BJ (cell line): ENCODE results near the gene LDLRAD4. TPM values are rescaled to one million over a fixed set of nuclear protein-coding genes. Genes with fewer than 3 reads are reported as not detected.

Experiments
- CTCF ChIA-PET: fragments of 350-600 bp; formaldehyde crosslinking; extraction: SDS; loops from one replicate; lab custom pipeline; 2021; ENCODE audit warnings: antibody characterized with exemption, inconsistent platforms; lab: Yijun Ruan, JAX
- POLR2A ChIA-PET: fragments of 300-600 bp; sonication (Branson Sonifier 250); formaldehyde crosslinking; extraction: SDS; loops from one replicate; lab custom pipeline; 2021; ENCODE audit warnings: antibody characterized with exemption; lab: Charles Lee
- DNase-seq: peaks from one replicate; pipeline ENCODE4 v3.0.0-alpha.2; 2011; ENCODE audit warnings: low read depth
- H3K27me3 ChIP-seq: 2 replicates; pipeline ENCODE4 v1.6.0; 2011; ENCODE audit warnings: low read length; ENCODE audit not compliant: control insufficient read depth, insufficient read depth
- H3K36me3 ChIP-seq: 2 replicates; pipeline ENCODE4 v1.5.1; 2011; ENCODE audit warnings: low read length; ENCODE audit not compliant: control insufficient read depth, insufficient read depth
- H3K4me3 ChIP-seq: 2 replicates; pipeline ENCODE4 v1.5.1; 2011; ENCODE audit warnings: low read depth, mild to moderate bottlenecking, control low read depth, low read length
- polyA plus RNA-seq: library from polyadenylated mRNA; depleted of rRNA; stranded (reverse); fragments of >200 nt; gene quantifications from 2 replicates; pipeline ENCODE4 v1.2.3, GENCODE V29; 2011
- TF ChIP-seq, protein P1 (sequence below): IDR thresholded peaks from 2 replicates; pipeline ENCODE4 v1.5.1; 2011; ENCODE audit warnings: low read depth, mild to moderate bottlenecking, control low read depth, inconsistent platforms, low read length, moderate library complexity; ENCODE audit not compliant: insufficient read depth

LDLRAD4 gene
- polyA plus RNA-seq, 1 experiment = not detected

DNA sequence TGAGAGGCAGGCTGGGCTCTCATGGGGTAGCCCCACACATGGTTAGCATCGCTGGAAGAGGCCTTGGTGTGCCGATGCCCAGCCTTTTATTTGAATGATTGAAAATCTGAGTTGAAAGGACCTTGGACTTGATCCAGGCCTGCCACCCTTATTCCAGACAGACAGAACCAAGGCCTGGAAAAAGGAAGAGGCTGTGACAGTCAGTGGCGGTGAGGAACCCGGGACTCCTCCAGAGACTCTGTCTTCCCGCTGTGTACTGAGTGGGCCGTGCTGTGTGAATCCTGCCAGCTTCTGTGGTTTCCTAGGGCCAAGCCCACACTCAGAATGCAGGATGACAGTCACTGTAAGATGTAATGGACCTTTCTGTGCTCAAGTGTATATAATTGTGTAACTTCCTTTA lies 218.5 kb downstream of the LDLRAD4 start:
- Histone ChIP-seq H3K36me3 (no peaks in the 10 kb centered on the region), H3K27me3 (no peaks in the 10 kb centered on the region), H3K4me3 (no peak overlapping the region)
- DNase-seq = no peak
- ChIA-PET CTCF (no interaction called here), POLR2A (no interaction called here)
- TF ChIP-seq, protein P1, sequence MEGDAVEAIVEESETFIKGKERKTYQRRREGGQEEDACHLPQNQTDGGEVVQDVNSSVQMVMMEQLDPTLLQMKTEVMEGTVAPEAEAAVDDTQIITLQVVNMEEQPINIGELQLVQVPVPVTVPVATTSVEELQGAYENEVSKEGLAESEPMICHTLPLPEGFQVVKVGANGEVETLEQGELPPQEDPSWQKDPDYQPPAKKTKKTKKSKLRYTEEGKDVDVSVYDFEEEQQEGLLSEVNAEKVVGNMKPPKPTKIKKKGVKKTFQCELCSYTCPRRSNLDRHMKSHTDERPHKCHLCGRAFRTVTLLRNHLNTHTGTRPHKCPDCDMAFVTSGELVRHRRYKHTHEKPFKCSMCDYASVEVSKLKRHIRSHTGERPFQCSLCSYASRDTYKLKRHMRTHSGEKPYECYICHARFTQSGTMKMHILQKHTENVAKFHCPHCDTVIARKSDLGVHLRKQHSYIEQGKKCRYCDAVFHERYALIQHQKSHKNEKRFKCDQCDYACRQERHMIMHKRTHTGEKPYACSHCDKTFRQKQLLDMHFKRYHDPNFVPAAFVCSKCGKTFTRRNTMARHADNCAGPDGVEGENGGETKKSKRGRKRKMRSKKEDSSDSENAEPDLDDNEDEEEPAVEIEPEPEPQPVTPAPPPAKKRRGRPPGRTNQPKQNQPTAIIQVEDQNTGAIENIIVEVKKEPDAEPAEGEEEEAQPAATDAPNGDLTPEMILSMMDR = no peak

DNA sequence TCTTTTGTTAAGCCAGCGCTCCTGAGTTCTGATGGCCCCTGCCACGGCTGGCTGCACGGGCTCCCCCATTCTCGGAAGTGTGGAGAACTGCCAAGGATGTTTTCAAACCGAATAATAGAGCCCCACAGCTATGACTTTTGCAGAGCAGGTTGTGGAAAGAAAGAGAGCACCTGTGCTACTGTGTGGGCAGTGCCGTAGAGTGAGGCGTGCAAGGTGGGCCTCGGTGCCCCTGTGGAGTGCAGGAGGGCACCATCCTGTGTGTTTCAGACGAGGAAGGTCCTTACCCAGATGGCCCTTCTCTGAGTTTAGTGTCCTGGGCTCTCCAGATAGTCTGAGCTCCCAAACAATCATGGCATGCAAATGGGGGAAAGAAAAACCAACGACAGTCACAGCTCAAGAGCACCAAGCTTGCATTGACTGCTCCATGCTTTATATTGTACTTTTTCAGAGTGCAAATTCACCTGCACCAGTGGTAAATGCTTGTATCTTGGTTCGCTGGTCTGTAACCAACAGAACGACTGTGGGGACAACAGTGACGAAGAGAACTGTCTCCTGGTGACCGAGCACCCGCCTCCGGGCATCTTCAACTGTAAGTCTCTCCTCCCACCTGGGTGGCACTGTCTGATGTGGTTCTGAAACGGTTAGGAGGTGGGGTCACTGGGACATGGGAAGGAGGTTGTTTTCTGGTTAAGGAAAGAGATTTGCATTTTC lies 219.4 kb downstream of the LDLRAD4 start:
- H3K4me3 ChIP-seq = no peak overlapping the region
- ChIA-PET POLR2A (no interaction called here), CTCF (no interaction called here)
- H3K27me3 ChIP-seq = no peaks in the 10 kb centered on the region
- no peaks in the 10 kb centered on the region for H3K36me3 ChIP-seq
- TF ChIP-seq, protein P1 = no peak
- DNase-seq = no peak

DNA sequence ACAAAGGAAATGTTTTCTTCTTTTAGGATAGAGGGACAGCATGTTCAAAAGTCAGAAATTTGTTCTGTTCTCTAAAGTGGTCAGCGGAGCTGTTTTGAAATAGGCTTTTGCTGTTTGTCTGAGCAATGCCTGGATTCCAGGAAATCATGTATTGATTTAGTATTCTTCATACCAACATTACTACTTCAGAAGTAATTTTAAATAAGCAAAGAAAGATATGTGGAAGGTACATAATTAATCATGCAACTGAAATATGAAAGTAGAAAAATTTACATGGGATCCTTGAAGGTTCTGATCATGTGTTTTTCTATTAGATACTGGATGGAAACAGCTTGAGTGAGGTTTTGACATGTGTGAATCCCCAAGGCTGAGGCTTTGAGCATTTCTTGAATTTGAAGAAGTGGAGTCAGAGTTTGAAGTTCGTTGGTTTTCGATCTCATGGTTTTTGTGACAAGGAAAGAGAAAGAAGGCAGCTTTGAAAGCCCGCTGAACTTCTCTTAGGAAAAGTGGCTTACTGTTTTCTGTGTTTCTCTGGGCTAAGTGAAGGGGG lies 220.0 kb downstream of the LDLRAD4 start:
- TF ChIP-seq, protein P1 = no peak
- Histone ChIP-seq H3K4me3 (no peak overlapping the region), H3K36me3 (no peaks in the 10 kb centered on the region), H3K27me3 (no peaks in the 10 kb centered on the region)
- DNase-seq = no peak
- CTCF ChIA-PET = no interaction called here
- POLR2A ChIA-PET = no interaction called here

DNA sequence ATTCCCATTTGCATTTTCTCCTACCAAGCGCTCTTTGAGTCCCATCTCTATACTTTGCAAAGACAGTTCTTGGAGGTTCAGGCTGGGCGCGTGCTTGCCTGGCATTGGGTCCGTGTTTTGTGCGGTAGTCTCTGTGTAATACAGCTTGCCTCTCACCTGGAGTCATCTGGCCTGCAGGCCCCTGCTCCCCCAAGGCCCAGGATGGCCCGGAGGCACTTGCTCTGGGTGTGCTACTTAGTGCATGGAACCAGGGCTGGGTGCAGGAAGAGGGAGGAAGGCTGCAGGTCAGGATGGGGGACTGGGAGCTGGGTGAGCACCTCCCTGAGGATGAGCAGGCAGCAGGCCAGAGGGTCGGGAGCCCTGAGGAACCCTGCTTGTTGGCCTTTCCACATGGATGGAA lies 220.9 kb downstream of the LDLRAD4 start:
- Histone ChIP-seq H3K4me3 (no peak overlapping the region), H3K36me3 (no peaks in the 10 kb centered on the region), H3K27me3 (no peaks in the 10 kb centered on the region)
- no peak for DNase-seq
- ChIA-PET CTCF (no interaction called here), POLR2A (no interaction called here)
- TF ChIP-seq, protein P1 = no peak

DNA sequence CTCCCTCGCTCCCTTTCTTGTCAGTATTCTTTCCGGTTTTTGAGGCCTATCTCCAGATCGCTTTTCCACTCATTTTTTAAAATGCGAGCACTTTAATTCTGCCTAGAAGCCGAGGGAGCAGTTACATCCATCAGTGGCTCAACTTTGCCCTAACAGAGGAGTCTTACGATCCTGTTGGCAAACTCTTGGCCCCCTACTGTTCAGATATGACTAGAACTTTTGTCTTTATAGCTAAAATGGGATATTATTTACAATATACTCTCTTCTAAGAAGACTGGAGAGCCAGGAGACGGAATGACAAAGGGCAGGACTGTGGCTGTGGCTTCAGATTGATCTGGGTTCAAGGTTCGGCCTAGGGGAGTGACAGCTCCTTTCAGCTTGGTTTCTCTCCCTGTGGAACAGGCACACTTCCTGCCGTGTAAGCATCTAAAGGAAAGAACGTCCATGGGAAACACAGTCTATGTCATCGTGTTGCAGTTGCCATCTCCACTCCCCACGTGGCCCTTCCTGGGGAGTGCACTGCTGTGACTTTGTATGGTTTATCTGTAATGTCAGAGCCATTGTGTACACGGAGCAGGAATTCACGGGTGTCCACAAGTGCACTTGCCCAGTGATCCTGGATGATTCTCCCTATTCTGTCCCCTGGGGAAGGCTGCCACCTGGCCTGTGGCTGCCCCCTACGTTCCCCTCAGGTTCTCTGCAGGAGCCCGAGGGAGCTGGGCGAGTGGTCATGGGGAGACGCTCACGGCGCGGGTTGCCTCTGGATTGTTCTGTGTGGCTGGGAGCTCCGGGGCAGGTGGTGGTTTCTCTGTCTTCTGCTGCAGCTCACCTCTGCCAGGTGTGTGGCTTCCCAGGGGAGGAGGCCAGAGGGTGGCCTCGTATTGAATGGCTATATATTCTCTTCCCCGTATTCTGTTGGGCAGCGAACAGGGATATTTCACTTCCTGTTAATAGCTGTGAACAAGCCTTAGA lies 222.0 kb downstream of the LDLRAD4 start:
- Histone ChIP-seq H3K36me3 (no peaks in the 10 kb centered on the region), H3K4me3 (no peak overlapping the region), H3K27me3 (no peaks in the 10 kb centered on the region)
- no peak for DNase-seq
- CTCF ChIA-PET = no interaction called here
- TF ChIP-seq, protein P1 = no peak
- POLR2A ChIA-PET = no interaction called here
